Stimulated activated CD4-positive, alpha-beta T cell treated with anti-CD3 and anti-CD28 coated beads, Interleukin-4, amount 100 ng/mL, for 48 hours (primary cell): ENCODE measurements around the gene VIT.

Source experiments
- DNase-seq, 2 donors: peaks; one replicate each; pipeline ENCODE4 v3.0.0-alpha.2; 2020; ENCODE audit warnings: low read depth in 2 of 2

Gene VIT

DNA sequence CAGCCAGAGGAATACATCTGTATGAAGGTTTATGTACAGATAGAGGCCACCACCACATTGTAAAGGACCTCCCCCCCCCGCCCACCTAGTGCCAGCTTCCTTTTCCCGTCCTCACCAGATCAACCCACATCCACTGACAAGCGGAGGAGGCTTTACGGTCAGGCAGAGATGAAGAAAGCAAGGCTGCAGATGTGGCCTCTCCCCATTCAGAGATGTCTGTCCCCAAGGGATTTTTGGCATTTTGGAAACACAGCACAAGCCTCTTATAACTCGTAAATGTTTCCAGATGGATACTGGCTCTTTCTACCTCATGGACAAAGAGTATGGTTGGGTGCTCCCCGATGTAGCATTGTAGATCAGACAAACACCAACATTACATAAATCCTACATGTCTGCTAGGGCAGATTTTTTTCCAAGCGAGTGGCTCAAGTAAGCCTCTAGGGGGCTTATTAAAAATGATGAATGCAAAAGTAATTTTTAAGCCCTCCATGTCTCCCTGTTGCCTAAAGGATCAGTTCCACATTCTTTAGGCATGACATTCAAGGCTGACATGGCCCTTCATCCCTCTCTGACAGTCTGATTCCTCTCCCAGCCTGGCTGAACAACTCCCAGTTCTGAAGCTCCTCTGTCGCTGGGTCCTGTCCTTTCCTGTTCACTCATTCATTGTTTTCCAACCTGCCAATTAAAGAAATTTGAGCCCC is 11.7 kb downstream of the VIT start:
- DNase-seq: no peak

- DNase-seq: no peak
Observed at GRCh38 chr2:36710858-36711515, 14.5 kb downstream of the VIT start.

GRCh38 chr2:36711741-36712314 is 15.3 kb downstream of the VIT start:
- DNase-seq: no peak

- no peak for DNase-seq
Observed at GRCh38 chr2:36713310-36713709, 16.8 kb downstream of the VIT start.

DNA sequence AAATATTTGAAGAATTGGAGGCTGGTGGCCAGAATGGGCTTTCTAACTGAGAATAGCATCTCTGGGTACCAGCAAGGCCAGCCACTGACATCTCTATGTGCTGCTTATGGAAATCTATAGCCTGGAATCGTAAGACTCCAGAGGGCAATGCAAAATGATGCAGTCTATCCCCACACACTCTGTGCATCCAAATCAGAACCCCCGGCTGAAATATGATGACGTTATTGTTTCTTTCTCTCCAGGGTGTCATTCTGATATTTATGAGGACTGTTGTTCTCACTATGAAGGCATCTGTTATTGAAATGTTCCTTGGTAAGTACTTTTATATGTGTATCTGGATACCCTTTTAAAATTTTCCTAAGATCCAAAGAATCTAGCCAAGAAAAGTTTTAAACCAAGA is 19.6 kb downstream of the VIT start:
- no peak for DNase-seq

DNA sequence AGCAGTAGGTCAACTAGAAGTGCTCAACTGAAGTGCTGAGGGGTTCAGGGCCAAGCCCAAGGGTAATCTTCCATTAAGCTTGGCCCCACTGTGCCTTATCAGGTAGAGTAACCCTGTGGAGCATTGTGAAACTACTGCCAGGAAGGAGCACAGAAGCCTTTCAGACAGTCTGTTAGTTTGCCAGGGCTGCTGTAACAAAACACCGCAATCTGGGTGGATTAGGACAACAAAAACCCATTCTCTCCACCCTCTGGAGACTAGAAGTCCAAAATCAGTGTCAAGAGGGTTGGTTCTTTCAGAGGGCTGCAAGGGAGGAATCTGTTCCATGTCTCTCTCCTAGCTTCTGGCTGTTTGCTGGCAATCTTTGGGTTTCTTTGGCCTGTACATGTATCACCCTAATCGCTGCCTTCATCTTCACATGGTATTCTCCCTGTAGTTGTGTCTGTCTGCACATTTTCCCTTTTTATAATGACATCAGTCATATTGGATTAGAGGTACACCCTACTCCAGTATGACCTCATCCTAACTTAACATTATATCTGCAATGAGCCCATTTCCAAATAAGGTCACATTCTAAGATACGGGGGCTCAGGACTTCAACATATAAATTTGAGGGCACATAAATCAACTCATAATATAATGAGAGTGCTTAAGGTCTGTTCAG is 21.2 kb downstream of the VIT start:
- no peak for DNase-seq

GRCh38 chr2:36727550-36727949 is 31.0 kb downstream of the VIT start:
- DNase-seq: no peak

DNA sequence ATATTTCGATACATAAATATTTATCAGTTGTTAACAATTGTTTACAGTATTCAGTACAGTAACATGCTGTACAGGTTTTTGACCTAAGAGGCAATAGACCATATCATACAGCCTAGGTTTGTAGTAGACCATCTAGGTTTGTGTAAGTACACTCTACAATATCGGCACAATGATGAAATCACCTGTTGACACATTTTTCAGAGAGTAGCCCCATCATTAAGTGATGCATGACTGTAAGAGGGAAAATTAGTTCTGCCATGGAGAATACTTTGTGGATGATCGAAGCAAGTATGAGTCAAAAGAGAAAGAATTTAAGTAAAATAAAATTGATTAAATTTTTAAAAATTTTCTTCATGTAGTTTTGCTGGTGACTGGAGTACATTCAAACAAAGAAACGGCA is 32.6 kb downstream of the VIT start:
- no peak for DNase-seq

DNA sequence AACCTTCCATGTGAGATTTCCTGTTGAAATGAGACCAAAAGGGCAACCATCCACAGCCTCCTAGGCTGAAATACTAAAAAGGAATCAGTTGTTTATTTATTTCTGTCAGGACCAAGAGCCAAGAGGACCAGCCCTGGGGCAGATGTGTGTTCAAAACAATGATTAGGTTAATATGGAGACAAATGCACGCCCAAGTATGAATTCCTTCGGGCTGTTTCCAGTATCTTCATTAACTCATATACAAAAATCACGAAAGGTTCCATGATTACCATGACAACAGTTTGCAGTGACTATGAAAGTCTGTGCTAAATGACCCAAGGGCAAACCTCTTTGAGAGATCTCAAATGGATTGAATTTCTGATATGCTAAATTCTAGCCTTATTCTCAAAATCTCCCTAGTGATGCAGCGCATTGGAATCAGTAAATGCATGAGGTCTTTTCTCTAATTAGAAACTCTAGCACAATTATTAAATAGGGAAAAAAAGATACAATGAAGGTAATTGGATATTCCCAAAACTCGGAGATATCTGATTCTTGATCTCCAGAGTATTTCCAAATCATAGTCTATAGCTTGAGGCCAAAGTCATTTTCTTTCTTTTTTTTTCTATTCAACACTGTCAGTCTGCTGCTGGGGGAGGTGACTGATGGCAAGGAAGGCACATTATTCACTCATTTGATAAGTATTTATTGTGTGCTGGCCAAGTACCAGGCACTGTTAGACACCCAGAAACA is 35.6 kb downstream of the VIT start:
- no peak for DNase-seq

- DNase-seq: no peak
Observed at GRCh38 chr2:36732673-36733036, 36.1 kb downstream of the VIT start.

DNA sequence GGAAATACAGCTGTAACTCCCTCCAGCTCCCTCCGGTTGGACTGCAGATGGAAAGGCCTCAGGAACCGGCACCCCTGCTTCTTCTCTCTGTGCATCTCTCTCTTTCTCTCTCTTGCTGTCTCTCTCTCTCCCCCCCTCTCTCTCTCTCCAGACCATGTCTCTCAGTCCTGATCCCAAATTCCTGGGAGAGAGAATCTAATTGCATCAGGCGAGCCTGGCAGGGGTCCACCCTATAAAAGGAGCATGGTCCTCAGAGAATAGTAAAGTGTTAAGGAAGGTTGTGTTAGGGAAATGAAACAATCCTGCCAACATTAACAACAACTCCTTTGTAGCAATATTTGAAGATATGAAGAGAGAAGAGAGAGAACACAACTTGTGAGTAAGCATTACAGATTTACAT is 36.7 kb downstream of the VIT start:
- no peak for DNase-seq

DNA sequence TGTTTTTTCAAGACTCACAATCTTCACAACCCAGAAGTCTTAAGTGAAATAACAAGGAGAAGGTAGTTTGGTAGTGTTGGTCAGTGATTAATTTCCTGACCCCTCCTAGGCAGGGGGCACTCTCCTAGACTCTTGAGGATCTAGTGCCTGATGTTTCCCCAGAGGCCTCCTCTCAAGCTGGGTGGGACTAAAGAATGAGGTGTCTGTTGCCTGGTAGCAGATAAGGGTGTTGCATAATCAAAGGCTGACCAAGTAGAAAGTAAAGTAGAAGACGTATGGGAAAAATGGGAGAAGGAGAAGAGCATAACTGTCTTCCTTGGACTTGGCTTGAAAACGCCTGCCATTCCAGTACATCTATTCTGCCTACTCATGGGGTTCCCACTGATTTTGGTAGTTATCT is 37.8 kb downstream of the VIT start:
- DNase-seq: no peak

DNA sequence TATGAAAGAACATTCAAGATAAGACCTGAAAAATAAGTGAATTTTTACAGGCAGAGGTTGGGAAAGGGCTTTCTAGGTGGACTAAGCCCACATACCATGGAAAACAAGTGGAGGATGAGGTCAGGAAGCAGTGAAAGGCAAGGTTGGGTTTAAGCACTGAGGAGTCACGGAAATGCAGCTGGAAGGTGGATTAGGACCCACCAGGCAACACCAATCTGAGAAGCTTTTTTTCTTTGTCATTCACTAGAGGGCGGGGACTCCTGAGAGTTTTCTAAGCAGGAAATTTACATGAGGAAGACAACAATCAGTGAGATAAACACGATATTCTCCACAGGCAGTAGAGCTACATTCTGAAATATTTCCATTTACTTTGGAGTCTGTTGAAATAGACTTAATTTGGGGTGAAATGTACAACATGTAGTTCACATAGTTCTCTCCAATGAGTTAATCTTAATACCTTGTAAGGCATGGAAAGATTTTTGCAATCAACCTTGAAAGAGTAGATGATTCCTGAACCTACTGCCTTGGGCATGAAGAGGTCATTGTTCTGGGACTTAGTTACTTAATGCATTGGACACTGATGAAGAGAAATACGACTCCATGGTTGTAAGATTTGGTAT is 40.7 kb downstream of the VIT start:
- DNase-seq: no peak

DNA sequence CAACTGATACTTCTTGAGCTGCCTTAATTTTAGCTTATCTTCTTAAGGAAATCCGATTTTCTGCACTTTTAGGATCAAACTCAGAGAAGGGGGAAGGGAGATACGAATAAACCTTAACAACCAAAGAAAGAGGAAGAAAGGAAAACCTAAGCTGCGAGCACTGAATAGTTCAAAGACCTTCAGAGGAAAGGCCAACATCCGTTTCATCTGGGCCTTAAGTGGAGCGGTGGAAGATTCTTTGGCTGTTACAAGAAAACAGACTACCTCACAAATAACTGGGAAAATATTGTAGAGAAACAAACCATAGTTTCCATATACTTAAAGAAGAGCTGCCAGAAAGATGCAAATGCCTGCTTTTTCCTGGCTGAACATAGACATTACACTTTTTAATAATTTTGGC is 43.6 kb downstream of the VIT start:
- DNase-seq: no peak

DNA sequence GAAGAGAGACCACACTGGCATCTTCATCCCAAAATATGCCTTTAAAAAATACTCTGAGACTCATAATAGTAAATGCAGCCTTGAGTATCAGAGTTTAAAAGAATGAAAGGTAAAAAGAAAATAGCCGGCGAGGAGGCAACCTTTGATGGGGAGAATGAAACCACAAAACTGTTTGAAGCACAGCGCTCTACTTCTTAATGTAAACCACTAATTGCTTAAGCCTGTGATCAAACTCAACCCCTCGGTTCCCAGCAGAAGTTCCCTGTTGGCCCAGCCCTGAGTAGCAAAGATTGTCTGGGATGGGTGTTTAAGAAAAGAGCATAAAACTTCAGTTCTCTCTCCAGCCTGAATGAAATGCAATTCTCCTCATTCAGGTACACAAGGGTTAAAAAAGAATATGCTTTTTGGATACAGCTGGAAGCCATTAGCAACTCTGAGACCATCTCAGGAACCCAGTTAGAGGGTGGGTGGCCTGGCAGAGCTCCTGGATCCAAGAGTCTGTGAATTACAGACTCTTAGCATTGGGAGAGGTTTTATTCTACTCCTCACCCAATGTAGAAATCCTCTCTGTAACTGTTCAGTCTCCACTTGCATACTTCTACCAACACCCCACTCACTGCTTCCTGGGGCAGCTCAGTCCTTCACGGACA is 44.8 kb downstream of the VIT start:
- no peak for DNase-seq

GRCh38 chr2:36743954-36744353 is 47.4 kb downstream of the VIT start:
- DNase-seq: no peak

- no peak for DNase-seq
Observed at GRCh38 chr2:36748166-36748565, 51.7 kb downstream of the VIT start.

DNA sequence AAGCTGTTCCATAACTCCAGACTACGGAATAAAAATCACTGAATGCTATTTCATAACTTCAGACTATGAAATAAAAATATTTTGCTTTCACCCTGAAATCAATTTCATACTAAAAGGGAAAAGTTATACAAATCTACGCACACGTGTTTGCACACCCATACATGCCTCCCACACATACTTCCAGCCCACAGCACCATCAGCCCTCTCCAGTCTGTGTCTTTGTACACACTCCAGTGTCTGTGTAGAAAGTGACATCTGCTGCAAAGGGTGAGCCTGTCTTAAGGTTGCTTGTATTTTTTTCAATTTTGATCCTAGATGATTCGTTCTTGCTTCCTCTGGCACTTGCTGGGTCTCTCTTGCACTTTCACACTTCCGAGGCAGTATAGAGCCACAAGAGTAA is 53.6 kb downstream of the VIT start:
- no peak for DNase-seq

- no peak for DNase-seq
Observed at GRCh38 chr2:36753706-36754221, 57.3 kb downstream of the VIT start.

GRCh38 chr2:36754578-36754977 is 58.1 kb downstream of the VIT start:
- DNase-seq: no peak

GRCh38 chr2:36756438-36756837 is 59.9 kb downstream of the VIT start:
- no peak for DNase-seq
